SW 1271 (cell line): ENCODE data around the gene ZNF683.

ENCODE experiments used
- DNase-seq, 2 experiments: peaks; one replicate each; lab custom pipeline; 2025; lab: John Stamatoyannopoulos, UW

The ZNF683 gene

DNA sequence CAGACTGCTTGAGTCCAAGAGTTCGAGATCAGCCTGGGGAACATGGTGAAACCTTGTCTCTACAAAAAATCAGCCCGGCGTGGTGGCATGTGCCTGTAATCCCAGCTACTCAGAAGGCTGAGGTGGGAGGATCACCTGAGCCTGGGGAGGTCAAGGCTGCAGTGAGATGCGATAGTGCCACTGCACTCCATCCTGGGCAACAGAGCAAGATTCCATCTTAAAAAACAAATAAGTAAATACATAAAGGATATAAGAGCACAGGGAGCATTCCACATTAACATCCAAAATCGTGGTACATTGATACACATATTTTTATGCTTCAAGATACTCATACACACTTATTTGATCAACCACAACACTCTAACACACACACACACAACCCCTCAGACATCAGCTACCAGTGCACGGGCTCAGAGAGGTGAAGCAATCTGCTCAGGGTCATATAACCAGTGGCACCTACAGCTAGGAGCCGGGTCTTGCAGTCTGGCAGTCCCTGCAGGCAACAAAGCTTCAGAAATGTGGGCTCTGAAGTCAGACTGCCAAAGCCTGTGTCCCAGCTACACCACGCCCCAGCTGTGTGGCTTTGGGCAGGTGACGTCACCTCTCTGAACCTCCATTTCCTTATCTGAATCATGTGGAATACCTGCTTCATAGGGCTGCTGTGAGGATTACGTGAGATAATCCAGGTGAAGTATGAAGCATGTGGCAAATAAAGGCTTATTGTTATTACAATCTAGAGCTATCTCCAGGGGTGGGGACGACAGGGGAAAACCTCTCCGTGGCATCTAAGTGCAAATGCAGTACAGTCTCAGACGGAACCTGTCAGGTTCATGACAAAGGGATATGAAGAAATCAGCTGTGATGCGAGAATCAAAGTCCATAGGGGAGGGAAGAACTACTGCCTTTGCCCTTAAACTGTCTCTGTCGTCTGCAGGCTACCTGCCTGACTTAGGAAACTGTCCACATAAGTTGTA is 13.9 kb downstream of the ZNF683 start:
- DNase-seq = no peak

DNA sequence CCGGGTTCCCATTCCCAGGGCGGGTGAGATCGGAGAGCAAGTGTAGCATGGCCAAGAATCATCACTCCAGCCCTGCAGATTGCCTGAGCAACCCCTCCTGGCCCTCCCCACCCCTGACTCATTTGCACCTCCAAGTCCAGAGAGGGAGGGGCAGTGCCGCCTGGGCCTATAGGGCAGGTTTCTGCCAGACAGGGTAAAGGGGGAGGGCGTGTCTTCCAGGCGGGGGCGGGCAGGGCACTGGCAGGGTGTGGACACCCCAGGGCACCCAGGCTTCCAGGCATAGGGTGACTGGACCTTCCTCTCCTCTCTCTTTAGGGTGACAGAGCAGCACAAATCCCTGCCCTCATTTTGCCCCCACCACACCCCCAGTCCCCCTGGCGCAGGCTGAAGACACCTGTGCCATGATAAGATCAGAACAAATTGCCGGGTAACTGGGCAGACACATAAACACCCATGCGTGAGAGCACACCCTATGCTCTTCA is 15.4 kb downstream of the ZNF683 start:
- DNase-seq = no peak

DNA sequence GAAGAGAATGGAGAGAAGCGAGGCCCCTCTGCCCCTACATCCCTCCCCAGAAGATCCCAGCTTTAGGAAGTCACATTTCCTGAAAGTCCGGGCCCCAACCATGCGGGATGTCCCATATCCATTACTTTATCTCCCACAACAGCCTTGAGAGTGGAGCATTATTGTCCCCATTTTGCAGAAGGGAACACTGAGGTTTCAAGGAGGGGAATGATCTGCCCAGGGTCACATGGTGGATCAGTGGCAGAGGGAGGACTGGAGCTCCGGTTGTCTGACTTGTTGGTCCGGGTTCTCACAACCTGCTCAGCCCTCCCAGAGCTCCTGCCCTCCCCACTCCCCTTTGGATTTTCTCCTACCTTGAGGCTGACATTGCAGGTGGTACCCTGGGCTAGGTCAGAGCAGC is 16.4 kb downstream of the ZNF683 start:
- no peak for DNase-seq

DNA sequence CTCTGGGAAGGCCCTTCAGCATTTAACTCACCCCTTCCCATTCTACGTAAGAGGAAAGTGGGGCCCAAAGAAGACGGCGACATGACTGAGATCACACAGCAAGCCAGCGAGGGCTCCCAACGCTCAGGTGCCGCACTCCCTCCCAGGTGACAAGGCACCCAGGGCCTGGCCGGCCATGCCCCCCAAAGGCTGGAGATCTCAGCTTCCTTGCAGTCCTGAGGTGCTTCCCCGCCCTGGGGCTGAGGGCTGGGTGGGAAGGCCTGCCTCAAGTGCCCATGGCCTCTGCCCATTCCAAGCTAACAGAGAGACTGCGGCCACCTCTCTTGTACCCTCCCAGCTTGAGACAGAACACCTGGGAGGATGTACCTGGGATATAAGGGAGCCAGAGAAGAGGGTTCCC is 17.6 kb downstream of the ZNF683 start:
- no peak for DNase-seq

DNA sequence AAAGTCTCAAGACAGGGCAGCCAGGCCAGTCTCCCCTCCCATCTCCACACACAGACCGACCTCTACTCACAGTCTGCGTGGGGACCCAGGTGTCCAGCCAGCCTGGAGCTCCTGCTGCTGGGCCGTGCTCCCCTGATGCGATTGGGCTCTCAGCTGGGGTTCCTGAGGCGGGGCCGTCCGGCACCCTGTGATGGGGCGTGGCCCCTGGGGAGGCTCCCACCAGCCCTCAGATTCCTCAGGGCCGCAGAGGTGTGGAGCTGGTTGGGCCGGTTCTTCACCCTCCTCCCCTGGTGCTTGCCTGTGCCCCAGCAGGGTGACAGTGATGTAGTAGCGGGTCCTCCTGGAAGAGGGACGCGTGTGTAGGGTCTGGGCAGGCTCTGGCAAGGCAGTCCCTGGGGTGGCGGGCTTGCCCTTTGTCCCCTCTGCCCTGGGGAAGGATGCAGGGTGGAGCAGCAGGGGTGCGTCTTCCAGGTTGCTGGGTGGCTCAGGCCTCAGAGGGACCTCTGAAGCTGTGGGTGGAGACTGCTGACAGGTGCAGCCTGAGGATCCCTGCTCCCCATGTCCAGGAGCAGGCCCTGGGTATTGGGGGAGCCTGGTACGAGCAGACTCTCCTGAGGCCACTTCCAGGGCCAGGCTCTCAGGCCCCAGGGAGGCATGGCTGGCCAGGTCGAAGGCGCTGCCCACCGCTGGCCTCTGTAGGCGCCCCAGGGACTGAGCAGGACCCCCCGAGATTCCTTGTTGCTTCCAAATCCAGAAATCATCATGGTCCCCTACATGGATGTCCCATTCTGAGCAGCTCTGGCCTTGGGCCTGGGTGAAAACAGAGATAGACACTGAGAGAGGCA is 18.4 kb downstream of the ZNF683 start, which contains the start of gene CRYBG2:
Gene CRYBG2 (minus strand): TSS at position 155 of the 845 bp plus-strand sequence. CDS start 7,473 bp downstream, outside the sequence.
- DNase-seq = no peak

DNA sequence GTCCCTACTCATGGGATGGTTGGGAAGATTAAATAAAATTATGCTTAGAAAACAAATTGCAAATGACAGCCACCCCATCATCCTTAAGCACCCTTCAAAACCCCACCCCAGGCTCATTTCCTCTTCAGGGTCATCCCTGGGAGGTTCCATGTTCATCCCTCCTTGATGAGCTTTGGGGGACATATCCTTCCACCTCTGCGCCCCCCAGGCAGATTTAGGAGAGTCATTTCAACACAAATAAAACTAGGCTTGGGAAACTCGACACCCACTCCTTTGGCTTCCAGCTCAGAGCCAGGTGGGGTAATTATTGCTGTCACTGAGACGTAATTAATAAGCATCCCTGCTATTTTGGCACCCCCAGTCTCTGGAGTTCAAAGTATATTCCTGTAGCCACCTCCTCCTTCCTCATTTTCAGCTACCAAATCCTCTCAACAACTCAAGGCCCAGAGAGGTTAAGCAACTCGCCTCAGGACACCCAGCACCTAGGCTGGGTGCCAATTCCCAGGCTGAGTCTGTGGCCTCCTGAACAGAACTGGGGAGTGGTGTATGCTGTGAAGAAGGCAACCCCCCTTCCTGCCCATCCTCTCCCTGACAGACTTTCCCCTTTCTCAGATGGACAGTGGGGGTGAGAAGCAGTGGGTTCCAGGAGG is 19.2 kb downstream of the ZNF683 start:
- no peak for DNase-seq

DNA sequence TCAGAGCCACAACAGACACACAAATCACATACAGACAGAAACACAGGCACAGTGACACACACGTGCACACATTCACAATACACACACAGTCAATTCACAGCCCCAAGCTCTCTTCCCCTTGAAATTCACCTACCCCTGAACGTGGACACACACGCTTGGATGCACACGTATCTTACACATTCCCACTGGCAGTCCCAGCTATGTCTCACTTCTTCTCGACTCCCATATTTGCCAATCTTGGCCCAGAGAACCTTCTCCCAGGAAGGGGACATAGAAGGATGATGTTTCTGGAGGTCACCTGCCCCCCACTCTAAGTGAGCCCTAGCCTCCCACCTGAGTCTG is 20.2 kb downstream of the ZNF683 start:
- DNase-seq = no peak

DNA sequence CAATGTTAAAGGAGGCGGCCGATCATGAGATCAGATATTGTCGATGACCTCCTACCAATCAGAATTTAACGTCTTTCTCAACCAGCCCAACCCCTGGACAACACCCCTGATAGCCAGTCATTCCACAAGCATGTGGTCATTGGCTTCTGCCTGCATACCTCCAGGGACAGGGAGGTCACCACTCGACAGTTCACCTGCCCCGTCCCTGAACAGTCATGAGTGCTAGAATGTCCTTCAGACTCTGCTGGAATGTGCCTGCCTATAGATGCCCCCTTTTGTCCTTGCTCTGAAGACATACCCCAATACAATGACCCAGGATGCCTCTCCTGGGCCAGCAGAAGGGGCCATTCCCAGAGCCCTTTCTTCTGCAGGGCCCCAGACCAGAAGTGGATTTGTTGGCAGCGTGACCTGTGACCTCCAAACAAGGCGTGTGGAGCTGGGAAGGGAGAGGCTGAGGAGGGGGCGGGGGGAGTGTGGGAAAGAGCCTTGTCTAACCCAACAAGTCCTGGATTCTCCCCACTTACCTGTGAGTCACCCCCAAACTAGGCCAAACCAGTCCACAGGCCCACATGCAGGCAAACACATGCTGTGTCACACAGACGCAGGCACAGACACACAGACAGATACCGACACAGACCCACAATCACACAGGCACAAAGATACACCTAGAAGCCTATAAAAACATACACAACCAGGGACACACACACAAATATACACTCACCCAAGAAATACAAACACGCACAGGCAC is 20.8 kb downstream of the ZNF683 start:
- DNase-seq = no peak

DNA sequence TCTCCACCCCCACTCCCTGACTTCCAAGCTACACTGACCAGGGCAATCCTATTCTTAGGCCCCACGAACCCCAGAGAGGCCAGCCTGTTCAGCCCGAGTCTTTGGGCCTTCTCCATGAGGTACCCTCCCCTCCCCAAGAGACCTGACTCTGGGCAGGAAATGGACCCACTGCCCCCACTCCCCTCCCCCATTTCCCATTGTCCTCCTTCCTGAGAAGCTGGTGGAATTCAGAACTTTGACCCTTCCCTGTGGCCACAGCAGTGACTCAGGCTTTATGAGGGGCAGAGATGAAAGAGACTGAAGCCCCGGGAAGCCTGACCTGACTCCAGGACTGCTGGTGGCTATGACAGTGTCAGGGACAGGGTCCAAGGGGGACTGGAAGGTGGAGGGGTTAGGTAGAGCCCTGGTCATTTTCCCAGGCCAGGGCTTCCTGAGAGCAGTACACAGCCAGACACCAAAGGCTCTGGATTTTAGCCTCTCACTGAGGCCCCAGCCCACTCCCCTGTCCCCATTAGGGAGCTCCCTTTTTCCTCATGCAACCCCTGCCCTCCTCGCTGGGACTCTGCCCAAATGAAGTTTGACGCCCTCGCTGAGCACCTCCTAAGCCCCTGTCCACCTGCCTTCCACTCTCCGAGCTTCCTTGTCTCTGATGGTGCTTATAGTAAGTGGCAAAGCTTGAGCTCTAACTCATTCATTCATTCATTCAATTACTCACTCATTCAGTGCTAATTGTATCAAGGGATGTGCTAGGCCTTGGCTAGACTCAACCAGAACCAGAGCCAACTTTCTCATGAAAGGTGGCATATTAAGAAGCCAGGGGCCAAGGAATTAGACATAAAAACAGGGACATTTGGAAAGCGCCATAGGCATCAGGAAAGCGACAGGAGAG is 21.6 kb downstream of the ZNF683 start:
- DNase-seq = peak in 1 of 2 experiments; percentile 12

DNA sequence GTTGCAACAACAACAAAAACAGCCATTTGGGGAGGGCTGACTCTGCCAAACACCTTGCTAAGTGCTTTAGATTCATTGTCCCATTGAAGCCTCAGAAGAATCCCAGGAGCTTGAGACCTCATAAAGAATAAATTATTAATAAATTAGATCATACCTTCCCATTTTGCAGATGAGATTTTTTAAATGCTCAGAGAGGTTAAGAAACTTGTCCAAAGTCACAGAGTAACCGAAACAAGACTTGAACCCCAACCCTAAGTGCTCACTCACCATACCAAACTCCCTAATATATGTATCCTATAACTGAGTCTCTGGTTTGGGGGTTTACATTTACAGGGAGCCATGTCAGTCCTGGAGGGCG is 22.2 kb downstream of the ZNF683 start:
- DNase-seq = no peak

DNA sequence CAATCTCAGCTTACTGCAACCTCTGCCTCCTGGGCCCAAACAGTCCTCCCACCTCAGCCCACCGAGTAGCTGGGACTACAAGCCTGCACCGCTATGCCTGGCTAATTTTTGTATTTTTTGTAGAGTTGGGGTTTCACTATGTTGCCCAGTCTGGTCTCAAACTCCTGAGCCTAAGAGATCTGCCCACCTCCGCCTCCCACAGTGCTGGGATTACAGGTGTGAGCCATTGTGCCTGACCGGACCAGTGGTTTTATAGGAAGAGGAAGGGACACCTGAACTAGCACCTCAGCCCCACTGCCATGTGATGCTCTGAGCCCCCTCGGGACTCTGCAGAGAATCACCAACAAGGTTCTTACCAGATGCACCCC is 22.7 kb downstream of the ZNF683 start:
- no peak for DNase-seq

DNA sequence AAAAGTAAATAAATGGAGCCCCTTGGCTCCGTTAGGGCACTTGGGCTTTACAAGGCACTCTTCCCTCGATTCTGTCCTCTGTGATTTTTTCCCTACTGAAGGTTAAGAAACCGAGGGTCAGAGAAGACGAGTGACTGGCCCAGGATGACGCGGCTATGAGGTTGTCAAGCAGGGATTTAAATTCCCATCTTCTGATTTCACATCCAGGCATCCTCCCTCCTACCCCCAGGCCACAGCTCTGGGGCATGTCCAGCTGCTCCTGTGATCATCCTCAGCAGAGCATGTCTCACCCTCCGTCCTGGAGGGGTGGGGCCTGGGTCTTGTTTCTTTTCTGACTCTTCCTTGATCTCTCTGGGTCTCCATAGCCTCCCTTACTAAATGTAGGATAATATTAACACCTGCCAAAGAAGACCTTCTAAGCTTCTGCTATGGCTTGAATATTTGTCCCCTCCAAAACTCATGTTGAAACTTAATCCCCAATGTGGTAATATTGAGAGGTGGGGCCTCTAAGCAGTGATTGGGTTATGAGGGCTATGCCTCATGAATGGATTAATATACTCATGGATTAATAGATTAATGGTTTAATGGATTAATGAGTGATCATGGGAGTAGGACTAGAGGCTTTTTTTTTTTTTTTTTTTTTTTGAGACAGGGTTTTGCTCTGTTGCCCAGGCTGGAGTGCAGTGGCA is 23.2 kb downstream of the ZNF683 start:
- DNase-seq = no peak

DNA sequence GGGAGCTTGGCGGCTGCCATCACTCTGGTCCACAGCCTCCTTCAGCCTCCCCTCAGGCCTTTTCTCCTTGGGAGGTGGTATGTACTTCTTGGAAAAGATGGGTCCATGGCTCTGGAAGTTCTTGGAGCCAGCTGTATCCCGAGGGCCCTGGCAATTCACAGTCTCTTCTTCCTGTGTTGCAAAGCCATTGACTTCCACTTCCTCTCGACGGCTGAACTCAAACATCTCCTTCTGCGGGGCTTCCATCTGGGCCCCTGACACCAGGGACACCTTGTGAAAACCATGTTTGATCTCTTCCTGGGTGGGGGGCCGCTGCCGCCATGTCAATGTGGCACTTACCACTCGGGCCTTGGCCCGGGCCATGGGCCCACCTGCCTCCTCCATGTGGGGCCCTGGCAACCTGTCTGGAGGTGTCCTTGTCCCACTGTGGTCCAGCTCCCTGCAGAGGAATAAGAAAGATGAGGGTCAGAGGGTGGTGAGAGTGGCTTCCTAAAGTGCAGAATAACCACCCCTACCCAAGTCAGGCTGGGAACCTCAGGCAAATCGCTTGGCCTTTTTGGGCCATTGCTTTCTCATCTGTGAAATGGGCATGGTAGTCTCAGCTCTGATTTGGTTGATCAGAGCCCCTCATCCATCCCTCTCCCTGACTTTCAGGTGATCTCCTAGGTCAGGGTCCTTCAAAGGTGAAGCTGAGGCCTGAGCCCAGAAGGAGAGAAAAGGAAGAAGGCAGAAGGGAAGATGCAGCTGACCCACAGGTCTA is 26.1 kb downstream of the ZNF683 start:
- DNase-seq = no peak

DNA sequence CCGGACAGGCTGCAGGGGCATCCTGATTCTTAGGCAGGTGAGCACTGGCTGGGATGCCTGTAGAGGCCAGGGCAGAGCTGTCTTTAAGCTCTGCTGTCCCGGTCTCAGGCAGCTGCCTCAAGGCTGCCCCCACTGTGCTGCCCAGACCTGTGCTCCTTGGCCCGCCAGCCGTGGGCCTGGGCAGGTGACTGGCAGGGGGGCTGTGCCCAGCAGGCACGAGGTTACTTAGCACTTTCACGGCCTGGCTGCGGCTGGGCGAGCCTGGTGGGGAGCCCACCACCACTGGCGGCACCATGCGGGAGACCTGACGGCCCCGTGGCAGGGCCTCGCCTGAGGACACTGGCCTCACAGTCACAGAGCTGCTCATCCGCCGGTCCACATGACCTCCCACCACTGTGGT is 26.8 kb downstream of the ZNF683 start:
- no peak for DNase-seq

DNA sequence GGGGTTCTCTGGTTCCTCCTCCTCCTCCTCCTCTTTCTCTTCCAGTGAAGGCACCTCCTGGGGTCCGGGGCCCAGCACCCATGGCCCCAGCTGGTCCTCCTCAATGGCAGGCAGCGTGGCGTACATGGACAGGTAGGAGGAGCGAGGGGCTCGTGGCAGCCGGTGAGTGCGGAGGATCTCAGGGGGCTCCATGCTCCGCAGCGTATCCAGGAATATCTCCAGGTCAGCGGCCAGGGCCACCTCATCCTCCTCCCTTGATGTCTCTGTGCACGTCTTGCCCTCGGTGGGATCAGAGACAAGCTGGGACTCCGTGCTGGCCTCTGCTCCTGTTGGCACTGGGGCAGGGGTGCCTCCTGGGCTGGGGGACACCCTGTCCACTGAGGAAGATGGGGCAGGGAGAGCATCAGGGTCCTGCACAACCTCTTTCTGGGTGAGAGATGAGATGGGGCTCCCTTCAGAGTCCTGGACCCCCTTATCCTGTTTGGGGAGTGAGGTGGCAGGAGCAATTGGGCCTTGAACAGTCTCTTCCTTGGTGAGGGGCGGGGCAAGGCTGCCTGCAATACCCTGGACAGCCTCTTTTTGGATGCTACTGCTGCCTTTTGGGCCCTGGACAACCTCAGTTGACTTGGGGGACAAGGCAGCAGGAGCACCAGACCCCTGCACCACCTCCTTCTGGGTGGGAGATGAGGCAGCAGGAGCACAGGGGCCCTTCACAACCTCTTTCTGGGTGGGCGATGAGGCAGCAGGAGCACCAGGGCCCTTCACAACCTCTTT is 28.2 kb downstream of the ZNF683 start:
- no peak for DNase-seq

DNA sequence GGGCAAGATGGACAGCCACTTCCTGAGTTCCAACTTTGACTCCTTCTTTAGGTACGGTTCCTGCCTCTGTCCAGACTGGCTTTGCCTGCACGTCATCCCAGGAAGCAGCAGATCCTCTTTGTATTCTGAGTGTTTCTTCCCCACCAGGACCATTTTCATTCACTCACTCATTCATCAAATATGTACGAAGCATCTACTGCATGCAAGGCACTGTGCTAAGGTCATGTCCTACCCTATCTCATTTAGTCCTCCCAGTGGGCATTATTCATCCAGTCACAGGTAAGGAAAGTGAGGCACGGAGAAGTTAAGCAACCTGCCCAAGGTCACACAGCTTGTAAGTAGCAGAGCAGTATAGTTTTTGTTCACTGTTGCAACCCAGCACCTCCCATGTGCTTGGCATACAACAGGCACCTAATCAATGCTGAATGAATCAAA is 32.5 kb downstream of the ZNF683 start:
- DNase-seq = no peak

DNA sequence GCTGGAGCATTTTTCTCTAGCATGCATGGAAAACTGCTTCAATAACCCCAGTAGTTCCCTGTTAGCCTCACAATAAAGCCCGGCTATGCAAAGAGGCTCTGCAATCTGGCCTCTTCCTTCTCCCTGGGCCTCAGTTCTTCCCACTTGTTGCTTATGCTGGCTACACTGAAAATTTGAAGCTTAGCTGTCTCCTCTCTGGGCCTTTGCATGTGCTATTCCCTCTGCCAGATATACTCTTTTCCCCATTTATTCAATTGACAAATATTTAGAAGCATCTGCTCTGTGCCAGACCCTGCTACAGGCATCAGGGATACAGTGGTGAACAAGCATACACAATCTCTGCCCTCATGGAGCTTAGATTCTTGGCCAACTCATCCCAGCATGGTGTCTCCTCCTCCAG is 33.9 kb downstream of the ZNF683 start:
- no peak for DNase-seq

DNA sequence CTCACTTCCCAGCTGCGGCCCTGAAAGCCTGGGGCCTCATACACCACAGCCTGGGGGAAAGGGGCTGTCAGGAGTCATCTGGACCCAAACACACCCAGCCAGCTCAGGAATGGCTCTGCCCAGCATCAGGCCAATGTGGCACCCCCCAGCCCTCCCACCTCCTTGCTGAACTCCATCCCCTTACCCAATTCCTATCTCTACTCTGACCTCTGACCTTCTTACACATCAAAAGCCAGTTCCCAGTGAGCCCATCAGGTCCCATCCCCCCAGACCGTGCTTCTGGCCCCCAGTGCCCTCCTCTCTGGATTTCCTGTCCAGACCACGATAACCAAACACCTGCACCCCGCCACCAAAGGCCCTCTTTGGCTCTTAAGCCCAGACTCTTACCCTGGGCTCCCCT is 34.9 kb downstream of the ZNF683 start:
- DNase-seq = no peak

DNA sequence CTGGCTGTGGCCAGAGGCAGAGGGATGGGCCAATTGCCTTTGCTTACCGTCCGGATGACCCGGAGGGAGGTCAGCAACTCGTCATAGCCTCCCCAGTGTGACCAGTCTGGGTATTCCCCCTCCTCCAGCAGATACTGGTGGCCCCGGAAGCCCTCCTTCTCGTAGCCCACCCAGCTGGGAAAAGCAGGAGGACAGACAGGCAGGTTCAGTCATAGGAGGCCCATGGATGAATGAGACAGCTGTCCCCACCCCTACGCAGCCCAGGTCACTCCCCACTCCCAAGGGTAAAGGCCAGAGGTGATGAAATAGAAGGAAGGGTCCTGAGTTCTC is 35.4 kb downstream of the ZNF683 start:
- no peak for DNase-seq
